Ishikawa (cell line): ENCODE data around the gene ACTN1.

Experiments
- CEBPB ChIP-seq: IDR thresholded peaks from 2 replicates; pipeline ENCODE4 v1.6.1; 2012
- CREB1 ChIP-seq: IDR thresholded peaks from 2 replicates; pipeline ENCODE4 v1.6.1; 2012; ENCODE audit warnings: low read depth
- EGR1 ChIP-seq: IDR thresholded peaks from 2 replicates; pipeline ENCODE4 v1.6.1; 2012
- EP300 ChIP-seq: IDR thresholded peaks from 2 replicates; pipeline ENCODE4 v1.6.1; 2012; ENCODE audit warnings: borderline replicate concordance
- FOXM1 ChIP-seq: IDR thresholded peaks from 2 replicates; pipeline ENCODE4 v1.6.1; 2012; ENCODE audit warnings: low read depth, borderline replicate concordance
- MAX ChIP-seq: IDR thresholded peaks from 2 replicates; pipeline ENCODE4 v1.6.1; 2012
- NFIC ChIP-seq: IDR thresholded peaks from 2 replicates; pipeline ENCODE4 v1.6.1; 2012
- RAD21 ChIP-seq: IDR thresholded peaks from 2 replicates; pipeline ENCODE4 v1.6.1; 2012; ENCODE audit warnings: low read depth
- TAF1 ChIP-seq: IDR thresholded peaks from 2 replicates; pipeline ENCODE4 v1.6.1; 2012; ENCODE audit warnings: low read depth, mild to moderate bottlenecking
- TCF12 ChIP-seq: IDR thresholded peaks from 2 replicates; pipeline ENCODE4 v1.6.1; 2012; ENCODE audit warnings: low read depth
- TEAD4 ChIP-seq: IDR thresholded peaks from 2 replicates; pipeline ENCODE4 v1.6.1; 2012
- YY1 ChIP-seq: IDR thresholded peaks from 2 replicates; pipeline ENCODE4 v1.6.1; 2012; ENCODE audit warnings: low read depth
- ZBTB7A ChIP-seq: IDR thresholded peaks from 2 replicates; pipeline ENCODE4 v1.6.1; 2012; ENCODE audit warnings: low read depth
- TF ChIP-seq, protein P1 (sequence below): IDR thresholded peaks from 2 replicates; pipeline ENCODE4 v1.6.1; 2012; ENCODE audit warnings: low read depth, mild to moderate bottlenecking
- TF ChIP-seq, protein P2 (sequence below): IDR thresholded peaks from 2 replicates; pipeline ENCODE4 v1.6.1; 2012

Gene ACTN1

DNA sequence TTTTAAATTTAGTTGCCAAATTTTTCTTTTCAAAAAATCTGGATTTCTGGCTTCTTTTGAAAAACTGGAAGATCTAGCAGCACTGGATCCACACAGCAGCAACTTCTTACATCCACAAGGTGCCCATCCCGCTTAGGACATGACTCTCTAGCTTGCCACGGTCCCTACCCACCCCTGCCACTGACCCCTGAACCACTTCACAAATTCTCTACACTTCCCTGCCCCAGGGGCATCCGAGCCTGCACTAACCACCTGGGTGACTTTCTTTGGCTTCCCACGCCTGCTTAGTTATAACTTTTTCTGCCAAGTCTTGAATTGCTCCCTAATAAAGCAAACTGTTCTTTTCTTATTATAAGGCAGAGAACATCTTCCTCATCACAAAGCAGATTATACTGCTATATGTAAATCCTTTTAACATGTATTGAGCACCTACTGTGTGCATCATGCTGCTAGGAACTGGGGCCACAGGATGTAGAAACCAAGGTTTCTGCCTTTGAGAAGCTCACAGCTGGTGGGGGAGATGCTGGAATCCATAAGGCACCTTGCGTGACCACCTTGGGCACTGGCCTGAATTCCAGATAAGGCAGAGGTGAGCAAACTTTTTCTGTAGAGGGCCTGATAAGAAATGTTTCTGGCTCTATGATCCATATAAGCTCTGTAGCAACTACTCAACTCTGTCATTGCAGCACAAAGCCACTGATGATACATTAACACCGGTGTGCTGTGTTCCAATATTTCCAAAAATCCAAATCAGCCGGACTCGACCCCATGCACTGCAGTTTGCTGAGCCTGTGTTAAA lies 59.8 kb downstream of the ACTN1 start:
- TF ChIP-seq EP300, result no peak
- TF ChIP-seq FOXM1, result no peak
- TF ChIP-seq TAF1, result no peak
- no peak for TF ChIP-seq ZBTB7A

DNA sequence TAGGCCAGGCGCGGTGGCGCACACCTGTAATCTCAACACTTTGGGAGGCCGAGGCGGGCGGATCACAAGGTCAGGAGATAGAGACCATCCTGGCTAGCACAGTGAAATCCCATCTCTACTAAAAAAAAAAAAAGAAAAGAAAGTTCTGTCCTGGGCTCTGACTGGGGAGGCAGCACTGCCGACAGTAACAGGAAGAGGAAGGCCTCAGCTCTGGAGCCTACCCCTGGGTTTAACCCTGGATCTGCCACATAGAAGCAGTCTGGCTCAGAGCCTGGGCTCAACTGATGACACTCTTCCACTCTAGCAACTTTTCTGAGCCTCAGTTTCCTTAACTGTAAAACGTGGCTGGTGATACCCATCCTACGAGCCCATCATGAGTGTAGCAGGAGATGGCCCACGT lies 60.5 kb downstream of the ACTN1 start:
- TF ChIP-seq TEAD4 (no peak), RAD21 (no peak), FOXM1 (no peak), MAX (no peak), TAF1 (no peak), EGR1 (no peak), CEBPB (no peak), YY1 (no peak)
- TF ChIP-seq, protein P1, sequence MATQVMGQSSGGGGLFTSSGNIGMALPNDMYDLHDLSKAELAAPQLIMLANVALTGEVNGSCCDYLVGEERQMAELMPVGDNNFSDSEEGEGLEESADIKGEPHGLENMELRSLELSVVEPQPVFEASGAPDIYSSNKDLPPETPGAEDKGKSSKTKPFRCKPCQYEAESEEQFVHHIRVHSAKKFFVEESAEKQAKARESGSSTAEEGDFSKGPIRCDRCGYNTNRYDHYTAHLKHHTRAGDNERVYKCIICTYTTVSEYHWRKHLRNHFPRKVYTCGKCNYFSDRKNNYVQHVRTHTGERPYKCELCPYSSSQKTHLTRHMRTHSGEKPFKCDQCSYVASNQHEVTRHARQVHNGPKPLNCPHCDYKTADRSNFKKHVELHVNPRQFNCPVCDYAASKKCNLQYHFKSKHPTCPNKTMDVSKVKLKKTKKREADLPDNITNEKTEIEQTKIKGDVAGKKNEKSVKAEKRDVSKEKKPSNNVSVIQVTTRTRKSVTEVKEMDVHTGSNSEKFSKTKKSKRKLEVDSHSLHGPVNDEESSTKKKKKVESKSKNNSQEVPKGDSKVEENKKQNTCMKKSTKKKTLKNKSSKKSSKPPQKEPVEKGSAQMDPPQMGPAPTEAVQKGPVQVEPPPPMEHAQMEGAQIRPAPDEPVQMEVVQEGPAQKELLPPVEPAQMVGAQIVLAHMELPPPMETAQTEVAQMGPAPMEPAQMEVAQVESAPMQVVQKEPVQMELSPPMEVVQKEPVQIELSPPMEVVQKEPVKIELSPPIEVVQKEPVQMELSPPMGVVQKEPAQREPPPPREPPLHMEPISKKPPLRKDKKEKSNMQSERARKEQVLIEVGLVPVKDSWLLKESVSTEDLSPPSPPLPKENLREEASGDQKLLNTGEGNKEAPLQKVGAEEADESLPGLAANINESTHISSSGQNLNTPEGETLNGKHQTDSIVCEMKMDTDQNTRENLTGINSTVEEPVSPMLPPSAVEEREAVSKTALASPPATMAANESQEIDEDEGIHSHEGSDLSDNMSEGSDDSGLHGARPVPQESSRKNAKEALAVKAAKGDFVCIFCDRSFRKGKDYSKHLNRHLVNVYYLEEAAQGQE, result no peak
- TF ChIP-seq, protein P2, sequence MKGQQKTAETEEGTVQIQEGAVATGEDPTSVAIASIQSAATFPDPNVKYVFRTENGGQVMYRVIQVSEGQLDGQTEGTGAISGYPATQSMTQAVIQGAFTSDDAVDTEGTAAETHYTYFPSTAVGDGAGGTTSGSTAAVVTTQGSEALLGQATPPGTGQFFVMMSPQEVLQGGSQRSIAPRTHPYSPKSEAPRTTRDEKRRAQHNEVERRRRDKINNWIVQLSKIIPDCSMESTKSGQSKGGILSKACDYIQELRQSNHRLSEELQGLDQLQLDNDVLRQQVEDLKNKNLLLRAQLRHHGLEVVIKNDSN, result no peak

- no peak for TF ChIP-seq EP300
- TF ChIP-seq, protein P1, result no peak
- TF ChIP-seq MAX, result no peak
- TF ChIP-seq TAF1, result no peak
- no peak for TF ChIP-seq ZBTB7A
- TF ChIP-seq, protein P2, result no peak
- TF ChIP-seq CREB1, result no peak
- TF ChIP-seq FOXM1, result no peak
- no peak for TF ChIP-seq CEBPB
- no peak for TF ChIP-seq YY1
- TF ChIP-seq EGR1, result no peak
- TF ChIP-seq NFIC, result no peak
- TF ChIP-seq TCF12, result no peak
- no peak for TF ChIP-seq RAD21
- TF ChIP-seq TEAD4, result no peak
Measured at GRCh38 chr14:68916358-68916941, 62.7 kb downstream of the ACTN1 start.

- TF ChIP-seq TAF1, result no peak
Measured at GRCh38 chr14:68913516-68913915, 65.6 kb downstream of the ACTN1 start.

DNA sequence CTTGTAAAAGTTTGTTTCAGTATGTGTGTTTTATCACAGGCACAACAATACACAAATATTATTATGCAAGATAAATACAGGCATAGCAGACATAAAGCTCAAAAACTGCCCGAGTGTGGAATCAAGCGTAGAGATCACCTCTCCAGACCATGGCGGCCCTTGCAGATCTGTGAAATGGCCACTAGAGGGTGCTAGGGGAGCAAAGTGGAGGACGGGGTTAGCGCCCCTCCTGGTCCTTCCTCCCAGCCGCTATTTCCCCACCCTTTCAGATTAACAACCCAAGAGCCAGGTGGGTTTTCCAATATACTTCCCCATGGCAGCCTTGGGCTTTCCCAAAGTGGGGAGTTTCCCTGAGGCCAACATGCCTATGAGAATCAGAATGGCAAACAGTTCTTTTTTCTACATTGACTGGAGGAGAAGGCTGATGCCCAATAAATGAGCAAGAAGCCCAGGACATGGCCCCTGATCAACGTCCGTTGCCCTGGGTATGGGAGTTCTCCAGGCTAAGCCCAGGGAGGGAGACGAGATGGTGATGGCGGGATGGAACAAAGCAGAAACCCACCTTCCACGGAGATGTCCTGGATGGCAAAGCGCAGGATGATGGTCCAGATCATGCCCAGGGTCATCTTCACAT lies 67.4 kb downstream of the ACTN1 start:
- no peak for TF ChIP-seq EP300
- TF ChIP-seq, protein P1, result no peak
- TF ChIP-seq EGR1, result no peak
- TF ChIP-seq, protein P2, result no peak
- TF ChIP-seq TEAD4, result no peak
- no peak for TF ChIP-seq CEBPB
- TF ChIP-seq TAF1, result no peak
- peak; percentile 93 for TF ChIP-seq RAD21
- TF ChIP-seq MAX, result no peak
- no peak for TF ChIP-seq TCF12
- peak; percentile 75 for TF ChIP-seq YY1
- no peak for TF ChIP-seq ZBTB7A
